A673 (cell line): ENCODE measurements around the gene SCRT2. TPM values are rescaled to one million over a fixed set of nuclear protein-coding genes. Genes with fewer than 3 reads are reported as not detected.
A peak's percentile ranks its signal among the peaks of the same experiment; 100 is the strongest.

ENCODE experiments used
- BruUV-seq: library from RNA; stranded (reverse); fragments of 400-500 nt; replicated peaks from 2 replicates; lab custom pipeline; 2021; lab: Mats Ljungman, UMichigan
- CTCF ChIA-PET: fragments of 300-600 bp; sonication (Branson Sonifier 250); formaldehyde crosslinking; loops from one replicate; lab custom pipeline; 2022; ENCODE audit warnings: antibody characterized with exemption; lab: Charles Lee
- POLR2A ChIA-PET: fragments of 300-600 bp; sonication (Branson Sonifier 250); formaldehyde crosslinking; loops from one replicate; lab custom pipeline; 2022; ENCODE audit warnings: antibody characterized with exemption; ENCODE audit not compliant: low non-redundant PET; lab: Charles Lee
- DNase-seq: peaks from one replicate; pipeline ENCODE4 v3.0.0-alpha.2; 2015; ENCODE audit warnings: low spot score
- H3K27ac ChIP-seq: fragments of 200-600 bp; sonication (generic); 2 replicates; pipeline ENCODE4 v1.5.1; 2016; ENCODE audit warnings: mixed run types, low read depth, mild to moderate bottlenecking, mixed read lengths, antibody characterized with exemption, low read length; ENCODE audit not compliant: poor library complexity, severe bottlenecking
- H3K27me3 ChIP-seq: fragments of 200-600 bp; sonication (generic); replicated peaks from 2 replicates; pipeline ENCODE4 v1.6.1; 2017; ENCODE audit warnings: mixed run types, low read depth, mild to moderate bottlenecking, mixed read lengths, antibody characterized with exemption, low read length; ENCODE audit not compliant: insufficient read depth, poor library complexity
- H3K36me3 ChIP-seq: fragments of 200-600 bp; sonication (generic); 2 replicates; pipeline ENCODE4 v1.6.1; 2016; ENCODE audit warnings: mixed run types, mild to moderate bottlenecking, mixed read lengths, antibody characterized with exemption, low read length; ENCODE audit not compliant: insufficient read depth, poor library complexity, severe bottlenecking
- H3K4me1 ChIP-seq: fragments of 200-600 bp; sonication (generic); 2 replicates; pipeline ENCODE4 v1.6.1; 2017; ENCODE audit warnings: mixed run types, mild to moderate bottlenecking, mixed read lengths, antibody characterized with exemption, low read length; ENCODE audit not compliant: insufficient read depth, poor library complexity, severe bottlenecking
- H3K4me3 ChIP-seq: fragments of 200-600 bp; sonication (generic); 2 replicates; pipeline ENCODE4 v1.5.1; 2016; ENCODE audit warnings: low read depth, mixed run types, mild to moderate bottlenecking, mixed read lengths, low read length; ENCODE audit not compliant: poor library complexity, severe bottlenecking
- H3K9me3 ChIP-seq: fragments of 200-600 bp; sonication (generic); 2 replicates; pipeline ENCODE4 v1.6.1; 2016; ENCODE audit warnings: mixed run types, low read depth, mild to moderate bottlenecking, mixed read lengths, antibody characterized with exemption, low read length; ENCODE audit not compliant: poor library complexity, severe bottlenecking
- CTCF ChIP-seq: fragments of 300-800, 200-600 bp; sonication (generic); conservative IDR thresholded peaks from 2 replicates; pipeline ENCODE4 v1.5.1; 2017; ENCODE audit warnings: low read depth, mild to moderate bottlenecking, antibody characterized with exemption, low read length, moderate library complexity, mixed read lengths
- EZH2 ChIP-seq: fragments of 200-600 bp; sonication (generic); IDR thresholded peaks from 2 replicates; pipeline ENCODE4 v1.6.1; 2017; ENCODE audit warnings: borderline replicate concordance, low read depth, mild to moderate bottlenecking, mixed read lengths, antibody characterized with exemption, low read length; ENCODE audit not compliant: poor library complexity, severe bottlenecking
- intact Hi-C: fragments of 100-400 bp; cut with micrococcal nuclease; formaldehyde crosslinking; loops from one replicate; pipeline ENCODE4 v1.10.0; 2022; ENCODE audit not compliant: unreplicated experiment
- total RNA-seq: library from RNA; stranded (reverse); gene quantifications from 2 replicates; pipeline ENCODE4 v1.2.3, GENCODE V29; 2021

The SCRT2 gene
- total RNA-seq, 1 experiment from 2014 or later: 0.69 TPM

GRCh38 chr20:665276-665675 is 10.3 kb downstream of the SCRT2 start:
- no peaks in the 10 kb centered on the region for H3K36me3 ChIP-seq
- no peak for DNase-seq
- BruUV-seq: no TSS peak
- ChIA-PET CTCF (no interaction called here), POLR2A (no interaction called here)
- intact Hi-C loops: no loop called here
- H3K27ac ChIP-seq: no peak overlapping the region
- TF ChIP-seq CTCF: no peak
- no peak for TF ChIP-seq EZH2
- no peaks in the 10 kb centered on the region for H3K9me3 ChIP-seq
- no peaks in the 10 kb centered on the region for H3K4me1 ChIP-seq
- H3K4me3 ChIP-seq: no peak overlapping the region
- H3K27me3 ChIP-seq: peaks cover 55% of the 10 kb centered on the region

DNA sequence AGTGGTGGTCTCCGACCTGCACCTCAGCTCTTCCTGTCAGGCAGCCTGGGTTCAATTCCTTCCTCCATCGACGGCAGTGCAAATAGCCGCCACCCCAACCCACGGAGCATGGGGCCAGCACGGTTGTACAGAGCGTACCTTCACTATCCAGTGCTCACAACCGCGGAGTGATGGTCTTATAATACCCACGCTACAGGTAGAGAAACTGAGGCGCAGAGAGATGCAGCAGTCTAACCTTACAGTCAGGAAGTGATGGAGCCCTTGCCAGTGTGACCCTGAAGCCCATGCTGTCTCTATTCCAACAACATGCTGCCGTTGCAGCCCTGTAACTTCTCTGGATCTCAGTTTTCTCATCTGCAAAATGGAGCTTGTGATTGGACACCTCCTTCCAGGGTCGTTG is 11.0 kb downstream of the SCRT2 start:
- BruUV-seq: no TSS peak
- H3K9me3 ChIP-seq: no peaks in the 10 kb centered on the region
- H3K4me3 ChIP-seq: no peak overlapping the region
- CTCF ChIA-PET: interaction anchor here (0.6 kb wide), 1 partner anchor 63 kb away, joined by 6 read pairs; no protein-coding TSS in a partner anchor
- no peaks in the 10 kb centered on the region for H3K4me1 ChIP-seq
- no peak overlapping the region for H3K27ac ChIP-seq
- TF ChIP-seq CTCF (no peak), EZH2 (peak; percentile 27)
- H3K36me3 ChIP-seq: no peaks in the 10 kb centered on the region
- POLR2A ChIA-PET: no interaction called here
- intact Hi-C loops: no loop called here
- no peak for DNase-seq
- H3K27me3 ChIP-seq: peaks cover 56% of the 10 kb centered on the region

DNA sequence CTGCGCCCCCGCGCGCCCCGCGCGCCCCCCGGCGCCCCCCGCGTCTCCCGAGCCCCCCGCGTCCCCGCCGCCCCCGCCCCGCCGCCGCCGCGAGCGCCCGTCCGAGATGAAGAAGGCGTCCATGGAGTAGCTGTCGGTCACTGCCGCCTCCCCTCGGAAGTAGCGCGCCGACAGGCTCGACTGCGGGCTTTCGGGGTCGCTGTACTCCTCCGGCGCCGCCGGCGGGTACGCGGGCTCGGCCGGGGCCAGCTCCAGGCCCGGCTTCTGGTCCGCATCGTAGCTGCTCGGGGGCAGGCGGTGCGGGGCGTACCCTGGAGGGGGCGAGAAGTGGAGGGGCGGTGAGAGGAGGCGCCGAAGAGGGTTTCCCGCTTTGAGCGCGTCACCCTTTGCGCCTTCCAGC is 11.5 kb downstream of the SCRT2 start:
- Histone ChIP-seq H3K4me1 (no peaks in the 10 kb centered on the region), H3K27ac (no peak overlapping the region), H3K36me3 (no peaks in the 10 kb centered on the region), H3K27me3 (peaks cover 60% of the 10 kb centered on the region), H3K9me3 (no peaks in the 10 kb centered on the region), H3K4me3 (no peak overlapping the region)
- no peak for DNase-seq
- ChIA-PET POLR2A (no interaction called here), CTCF (interaction anchor here (0.6 kb wide), 1 partner anchor 64 kb away, joined by 6 read pairs; no protein-coding TSS in a partner anchor)
- intact Hi-C loops: no loop called here
- no TSS peak for BruUV-seq
- no peak for TF ChIP-seq CTCF
- TF ChIP-seq EZH2: no peak
